Stimulated activated effector memory CD8-positive, alpha-beta T cell treated with anti-CD3 and anti-CD28 coated beads, Interleukin-12 subunit alpha, Interleukin-12 subunit beta, amount 100 ng/mL, for 72 hours (primary cell): ENCODE measurements around the gene TBX2.
A peak's percentile ranks its signal among the peaks of the same experiment; 100 is the strongest.
"Not testable (repeated sequence)": the region's sequence is repeated elsewhere in the genome, so short reads cannot be mapped to it uniquely, and the experiment has no call there.

ENCODE experiments used
- ATAC-seq: fragments of 150-1000 bp; cut with Tn5 transposase; 2 replicates; pipeline ENCODE4 v1.10.0; 2021
- DNase-seq, 2 donors: peaks; one replicate each; pipeline ENCODE4 v3.0.0; 2021 to 2022; ENCODE audit warnings: low spot score in 2 of 2
- H3K27ac Mint-ChIP-seq: one replicate; pipeline ENCODE4 v1.8.0; 2022; ENCODE audit warnings: mild to moderate bottlenecking, mixed read lengths
- H3K36me3 Mint-ChIP-seq: one replicate; pipeline ENCODE4 v1.8.0; 2022; ENCODE audit warnings: mild to moderate bottlenecking, mixed read lengths
- H3K4me1 Mint-ChIP-seq: one replicate; pipeline ENCODE4 v1.8.0; 2022; ENCODE audit warnings: mixed read lengths
- H3K4me3 Mint-ChIP-seq: one replicate; pipeline ENCODE4 v1.8.0; 2022; ENCODE audit warnings: mild to moderate bottlenecking, mixed read lengths
- H3K9me3 Mint-ChIP-seq: one replicate; pipeline ENCODE4 v1.8.0; 2022; ENCODE audit warnings: mixed read lengths

Gene TBX2

GRCh38 chr17:61399131-61400065 lies at the start of gene TBX2:
TBX2 (plus strand) TSS chr17:61399843; CDS start chr17:61400177, 334 bp downstream.
- Mint-ChIP-seq H3K27ac (no peak within 1 kb of the TSS), H3K4me3 (peak within 1 kb of the TSS; percentile 53), H3K4me1 (peaks cover 46% of the 10 kb centered on the region), H3K36me3 (no peaks in the 10 kb centered on the region), H3K9me3 (no peaks in the 10 kb centered on the region)
- no peak for ATAC-seq
- peak in 1 of 2 donors; percentile 58 for DNase-seq

GRCh38 chr17:61351745-61352407 lies 47.8 kb upstream of the TBX2 start:
- no peak overlapping the region for H3K27ac Mint-ChIP-seq

GRCh38 chr17:61352408-61352770 lies 47.3 kb upstream of the TBX2 start:
- no peak overlapping the region for H3K27ac Mint-ChIP-seq
- no peak overlapping the region for H3K4me3 Mint-ChIP-seq
- no peaks in the 10 kb centered on the region for H3K36me3 Mint-ChIP-seq
- no peaks in the 10 kb centered on the region for H3K9me3 Mint-ChIP-seq
- no peak for ATAC-seq
- DNase-seq = no peak
- no peaks in the 10 kb centered on the region for H3K4me1 Mint-ChIP-seq

More at GRCh38 chr17:61351745-61352407, 47.8 kb upstream of the TBX2 start:
- H3K9me3 Mint-ChIP-seq = no peaks in the 10 kb centered on the region
- DNase-seq = no peak
- no peak overlapping the region for H3K4me3 Mint-ChIP-seq
- no peak for ATAC-seq
- no peaks in the 10 kb centered on the region for H3K4me1 Mint-ChIP-seq
- H3K36me3 Mint-ChIP-seq = no peaks in the 10 kb centered on the region

GRCh38 chr17:61352781-61353491 lies 46.7 kb upstream of the TBX2 start:
- DNase-seq (no peak), ATAC-seq (no peak)
- no peaks in the 10 kb centered on the region for H3K4me1 Mint-ChIP-seq
- no peaks in the 10 kb centered on the region for H3K9me3 Mint-ChIP-seq
- H3K36me3 Mint-ChIP-seq = no peaks in the 10 kb centered on the region
- H3K4me3 Mint-ChIP-seq = no peak overlapping the region
- H3K27ac Mint-ChIP-seq = no peak overlapping the region

- no peaks in the 10 kb centered on the region for H3K36me3 Mint-ChIP-seq
- ATAC-seq (no peak), DNase-seq (no peak)
- no peaks in the 10 kb centered on the region for H3K9me3 Mint-ChIP-seq
- H3K4me1 Mint-ChIP-seq = no peaks in the 10 kb centered on the region
- no peak overlapping the region for H3K4me3 Mint-ChIP-seq
- peak overlapping the region; percentile 49 for H3K27ac Mint-ChIP-seq
Observed at GRCh38 chr17:61353615-61354014, 46.0 kb upstream of the TBX2 start.

GRCh38 chr17:61354895-61355874 lies 44.5 kb upstream of the TBX2 start:
- no peaks in the 10 kb centered on the region for H3K36me3 Mint-ChIP-seq
- H3K4me3 Mint-ChIP-seq = no peak overlapping the region
- H3K27ac Mint-ChIP-seq = no peak overlapping the region
- DNase-seq = no peak
- H3K4me1 Mint-ChIP-seq = no peaks in the 10 kb centered on the region
- no peaks in the 10 kb centered on the region for H3K9me3 Mint-ChIP-seq
- ATAC-seq = no peak

- H3K9me3 Mint-ChIP-seq = not testable (repeated sequence)
Observed at GRCh38 chr17:61357061-61357460, 42.6 kb upstream of the TBX2 start.

GRCh38 chr17:61359513-61359912 lies 40.1 kb upstream of the TBX2 start:
- not testable (repeated sequence) for H3K27ac Mint-ChIP-seq, DNase-seq, H3K4me1 Mint-ChIP-seq, ATAC-seq, H3K9me3 Mint-ChIP-seq, H3K4me3 Mint-ChIP-seq, H3K36me3 Mint-ChIP-seq

More at GRCh38 chr17:61357061-61357460, 42.6 kb upstream of the TBX2 start:
- not testable (repeated sequence) for DNase-seq, ATAC-seq, H3K27ac Mint-ChIP-seq, H3K4me3 Mint-ChIP-seq, H3K36me3 Mint-ChIP-seq, H3K4me1 Mint-ChIP-seq

GRCh38 chr17:61360318-61360943 lies 39.2 kb upstream of the TBX2 start:
- H3K27ac Mint-ChIP-seq = no peak overlapping the region
- H3K36me3 Mint-ChIP-seq = no peaks in the 10 kb centered on the region
- no peaks in the 10 kb centered on the region for H3K9me3 Mint-ChIP-seq
- DNase-seq (no peak), ATAC-seq (no peak)
- H3K4me1 Mint-ChIP-seq = no peaks in the 10 kb centered on the region
- no peak overlapping the region for H3K4me3 Mint-ChIP-seq

- Mint-ChIP-seq H3K9me3 (no peaks in the 10 kb centered on the region), H3K4me3 (no peak overlapping the region), H3K27ac (no peak overlapping the region), H3K4me1 (no peaks in the 10 kb centered on the region), H3K36me3 (no peaks in the 10 kb centered on the region)
- no peak for ATAC-seq
- no peak for DNase-seq
Observed at GRCh38 chr17:61361084-61361483, 38.6 kb upstream of the TBX2 start.

- H3K4me3 Mint-ChIP-seq = no peak overlapping the region
- no peaks in the 10 kb centered on the region for H3K4me1 Mint-ChIP-seq
- no peaks in the 10 kb centered on the region for H3K9me3 Mint-ChIP-seq
- H3K36me3 Mint-ChIP-seq = no peaks in the 10 kb centered on the region
- H3K27ac Mint-ChIP-seq = no peak overlapping the region
- DNase-seq (no peak), ATAC-seq (no peak)
Observed at GRCh38 chr17:61362396-61362795, 37.2 kb upstream of the TBX2 start.

- Mint-ChIP-seq H3K4me3 (no peak overlapping the region), H3K9me3 (no peaks in the 10 kb centered on the region)
- DNase-seq = no peak
Observed at GRCh38 chr17:61362852-61363600, 36.6 kb upstream of the TBX2 start.

GRCh38 chr17:61363601-61364462 lies 35.8 kb upstream of the TBX2 start:
- H3K4me1 Mint-ChIP-seq = no peaks in the 10 kb centered on the region
- no peaks in the 10 kb centered on the region for H3K36me3 Mint-ChIP-seq
- no peak overlapping the region for H3K4me3 Mint-ChIP-seq
- ATAC-seq = no peak
- DNase-seq = no peak
- no peak overlapping the region for H3K27ac Mint-ChIP-seq
- H3K9me3 Mint-ChIP-seq = no peaks in the 10 kb centered on the region

More at GRCh38 chr17:61362852-61363600, 36.6 kb upstream of the TBX2 start:
- Mint-ChIP-seq H3K4me1 (no peaks in the 10 kb centered on the region), H3K36me3 (no peaks in the 10 kb centered on the region), H3K27ac (no peak overlapping the region)
- ATAC-seq = no peak
